GM12865 (cell line): Measurements from ENCODE around the gene KLK3.

ENCODE experiments used
- DNase-seq: peaks from one replicate; pipeline ENCODE4 v3.0.0; 2010; ENCODE audit warnings: low read depth
- H3K4me3 ChIP-seq: 2 replicates; pipeline ENCODE4 v1.5.1; 2011; ENCODE audit warnings: mild to moderate bottlenecking, low read depth, low read length, control low read depth
- TF ChIP-seq, protein P1 (sequence below): IDR thresholded peaks from 2 replicates; pipeline ENCODE4 v1.5.1; 2011; ENCODE audit warnings: low read length, control low read depth, low read depth, inconsistent platforms; ENCODE audit not compliant: insufficient read depth; ENCODE audit errors: missing control alignments

The KLK3 gene

GRCh38 chr19:50818859-50819472 is 35.7 kb upstream of the KLK3 start:
- peak overlapping the region; percentile 59 for H3K4me3 ChIP-seq
- DNase-seq, result peak; percentile 45
- TF ChIP-seq, protein P1, sequence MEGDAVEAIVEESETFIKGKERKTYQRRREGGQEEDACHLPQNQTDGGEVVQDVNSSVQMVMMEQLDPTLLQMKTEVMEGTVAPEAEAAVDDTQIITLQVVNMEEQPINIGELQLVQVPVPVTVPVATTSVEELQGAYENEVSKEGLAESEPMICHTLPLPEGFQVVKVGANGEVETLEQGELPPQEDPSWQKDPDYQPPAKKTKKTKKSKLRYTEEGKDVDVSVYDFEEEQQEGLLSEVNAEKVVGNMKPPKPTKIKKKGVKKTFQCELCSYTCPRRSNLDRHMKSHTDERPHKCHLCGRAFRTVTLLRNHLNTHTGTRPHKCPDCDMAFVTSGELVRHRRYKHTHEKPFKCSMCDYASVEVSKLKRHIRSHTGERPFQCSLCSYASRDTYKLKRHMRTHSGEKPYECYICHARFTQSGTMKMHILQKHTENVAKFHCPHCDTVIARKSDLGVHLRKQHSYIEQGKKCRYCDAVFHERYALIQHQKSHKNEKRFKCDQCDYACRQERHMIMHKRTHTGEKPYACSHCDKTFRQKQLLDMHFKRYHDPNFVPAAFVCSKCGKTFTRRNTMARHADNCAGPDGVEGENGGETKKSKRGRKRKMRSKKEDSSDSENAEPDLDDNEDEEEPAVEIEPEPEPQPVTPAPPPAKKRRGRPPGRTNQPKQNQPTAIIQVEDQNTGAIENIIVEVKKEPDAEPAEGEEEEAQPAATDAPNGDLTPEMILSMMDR, result no peak

- no peak for DNase-seq
- peak overlapping the region; percentile 59 for H3K4me3 ChIP-seq
- TF ChIP-seq, protein P1, result no peak
Measured at GRCh38 chr19:50819636-50820035, 35.1 kb upstream of the KLK3 start.

DNA sequence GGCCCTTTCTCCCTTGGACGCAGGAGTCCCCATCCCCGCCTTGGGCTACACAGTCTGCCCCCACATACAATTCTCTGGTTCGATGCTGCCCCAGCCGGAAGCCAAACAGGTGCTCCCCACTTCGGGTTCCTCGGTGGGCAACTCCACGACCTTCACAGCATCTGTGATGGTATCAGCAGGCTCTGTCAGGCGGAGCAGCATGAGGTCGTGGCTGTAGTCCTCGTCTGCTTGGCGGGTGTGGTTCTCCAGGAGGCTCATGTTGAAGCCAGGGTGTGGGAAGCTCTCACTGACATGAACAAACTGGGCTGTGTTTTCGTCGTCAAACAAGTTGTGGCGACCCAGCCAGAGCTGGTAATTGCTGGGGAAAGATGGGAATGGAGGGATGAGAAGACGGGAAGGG is 34.6 kb upstream of the KLK3 start:
- H3K4me3 ChIP-seq, result peak overlapping the region; percentile 59
- peak; percentile 45 for DNase-seq
- TF ChIP-seq, protein P1, result no peak

GRCh38 chr19:50820549-50821247 is 34.0 kb upstream of the KLK3 start:
- peak; percentile 60 for DNase-seq
- peak overlapping the region; percentile 59 for H3K4me3 ChIP-seq

DNA sequence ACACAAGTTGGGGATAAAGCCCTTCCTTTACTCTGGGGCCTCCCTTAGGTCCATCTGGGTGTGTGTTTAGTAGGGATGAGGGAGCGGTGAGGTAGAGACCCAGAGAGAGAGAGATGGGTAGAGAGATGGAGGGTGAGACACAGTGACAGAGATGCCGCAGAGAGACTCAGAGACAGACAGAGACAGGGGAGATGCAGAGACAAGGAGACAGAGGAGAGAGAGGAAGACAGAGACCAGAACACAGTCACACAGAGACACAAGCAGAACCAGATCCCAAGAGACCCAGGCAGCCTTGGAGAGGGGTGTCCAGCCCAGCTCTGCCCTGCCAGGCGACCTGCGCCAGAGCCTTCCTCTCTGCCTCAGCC is 33.5 kb upstream of the KLK3 start:
- TF ChIP-seq, protein P1, result no peak
- DNase-seq, result no peak
- no peak overlapping the region for H3K4me3 ChIP-seq

More at GRCh38 chr19:50820549-50821247, 34.0 kb upstream of the KLK3 start:
- TF ChIP-seq, protein P1, result no peak

DNA sequence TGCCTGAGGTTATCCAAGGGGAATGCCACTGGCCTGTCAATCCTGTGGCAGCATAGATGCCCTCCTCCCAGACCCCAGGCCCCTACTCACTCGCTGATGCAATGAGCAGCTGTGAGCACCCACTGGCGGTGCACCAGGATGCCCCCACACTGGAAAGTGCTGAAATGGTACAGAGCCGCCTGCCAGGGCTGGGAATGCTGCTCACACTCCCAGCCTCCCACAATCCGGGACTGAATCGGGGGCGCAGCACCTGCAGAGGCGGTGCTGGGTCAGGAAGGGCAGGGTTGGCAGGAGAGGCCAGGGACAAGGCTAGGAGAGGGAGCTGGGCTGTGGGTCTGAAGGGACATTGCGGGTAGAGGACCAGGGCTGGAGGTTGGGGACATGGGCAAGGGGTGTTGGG is 33.1 kb upstream of the KLK3 start:
- TF ChIP-seq, protein P1, result no peak
- no peak overlapping the region for H3K4me3 ChIP-seq
- DNase-seq, result no peak
